OCI-LY7 (cell line): ENCODE measurements around the gene MYT1. TPM values are rescaled to one million over a fixed set of nuclear protein-coding genes. Genes with fewer than 3 reads are reported as not detected.

ENCODE experiments used
- BruUV-seq: library from RNA; stranded (reverse); fragments of 400-500 nt; replicated peaks from 2 replicates; lab custom pipeline; 2021; lab: Mats Ljungman, UMichigan
- CTCF ChIA-PET: fragments of 300-600 bp; sonication (Branson Sonifier 250); formaldehyde crosslinking; loops from one replicate; lab custom pipeline; 2022; ENCODE audit warnings: antibody characterized with exemption; ENCODE audit not compliant: unreplicated experiment; lab: Charles Lee
- POLR2A ChIA-PET: fragments of 300-600 bp; sonication (Branson Sonifier 250); formaldehyde crosslinking; loops from one replicate; lab custom pipeline; 2022; ENCODE audit warnings: antibody characterized with exemption; lab: Charles Lee
- DNase-seq: peaks from one replicate; pipeline ENCODE4 v3.0.0-alpha.2; 2015; ENCODE audit warnings: low spot score
- H2AFZ ChIP-seq: fragments of 200-600 bp; sonication (generic), shearing (Covaris generic); 2 replicates; pipeline ENCODE4 v1.6.1; 2014; ENCODE audit warnings: mild to moderate bottlenecking, antibody characterized with exemption, low read length, moderate library complexity
- H3K27ac ChIP-seq: fragments of 200-600 bp; sonication (generic); 2 replicates; pipeline ENCODE4 v1.5.1; 2014; ENCODE audit warnings: mixed run types, low read depth, mild to moderate bottlenecking, moderate library complexity, low read length, inconsistent platforms; ENCODE audit not compliant: poor library complexity, severe bottlenecking
- H3K36me3 ChIP-seq: fragments of 200-600 bp; sonication (generic); 2 replicates; pipeline ENCODE4 v1.6.1; 2014; ENCODE audit warnings: mild to moderate bottlenecking, antibody characterized with exemption, low read length, moderate library complexity, mixed read lengths; ENCODE audit not compliant: insufficient read depth
- H3K4me1 ChIP-seq: fragments of 200-600 bp; sonication (generic); 2 replicates; pipeline ENCODE4 v1.5.1; 2014; ENCODE audit warnings: mild to moderate bottlenecking, low read length; ENCODE audit not compliant: insufficient read depth, poor library complexity, severe bottlenecking
- H3K4me2 ChIP-seq: fragments of 200-600 bp; sonication (generic); 2 replicates; pipeline ENCODE4 v1.6.1; 2014; ENCODE audit warnings: mild to moderate bottlenecking, low read length
- H3K4me3 ChIP-seq: fragments of 200-600 bp; sonication (generic); 2 replicates; pipeline ENCODE4 v1.5.1; 2014; ENCODE audit warnings: mild to moderate bottlenecking, low read depth, low read length; ENCODE audit not compliant: poor library complexity, severe bottlenecking
- H3K79me2 ChIP-seq: fragments of 200-600 bp; sonication (generic); 2 replicates; pipeline ENCODE4 v1.6.1; 2016; ENCODE audit warnings: low read depth, mild to moderate bottlenecking, low read length, moderate library complexity, mixed read lengths; ENCODE audit not compliant: insufficient read depth
- H3K9me2 ChIP-seq: fragments of 200-600 bp; sonication (generic); 2 replicates; pipeline ENCODE4 v1.6.1; 2016; ENCODE audit warnings: mild to moderate bottlenecking, low read length, mixed read lengths; ENCODE audit not compliant: insufficient read depth
- H3K9me3 ChIP-seq: fragments of 200-600 bp; sonication (generic); 2 replicates; pipeline ENCODE4 v1.6.1; 2014; ENCODE audit warnings: mild to moderate bottlenecking, mixed run types, low read length, mixed read lengths
- H4K20me1 ChIP-seq: fragments of 200-600 bp; sonication (generic); 2 replicates; pipeline ENCODE4 v1.6.1; 2014; ENCODE audit warnings: mild to moderate bottlenecking, antibody characterized with exemption, low read length, moderate library complexity, mixed read lengths; ENCODE audit not compliant: insufficient read depth
- CTCF ChIP-seq: fragments of 200-600 bp; sonication (generic); conservative IDR thresholded peaks from 2 replicates; pipeline ENCODE4 v1.5.1; 2014; ENCODE audit warnings: mild to moderate bottlenecking, antibody characterized with exemption, low read length, moderate library complexity, mixed read lengths
- EZH2phosphoT487 ChIP-seq: fragments of 200-600 bp; sonication (generic); IDR thresholded peaks from 2 replicates; pipeline ENCODE4 v1.6.1; 2018; ENCODE audit warnings: low read depth, borderline replicate concordance, mild to moderate bottlenecking, mixed run types, antibody characterized with exemption, low read length, moderate library complexity, mixed read lengths
- intact Hi-C: fragments of 100-400 bp; cut with micrococcal nuclease; formaldehyde crosslinking; loops from one replicate; pipeline ENCODE4 v1.10.0; 2022; ENCODE audit not compliant: unreplicated experiment
- total RNA-seq, 2 experiments: library from RNA; depleted of rRNA in 1 of 2; stranded (reverse); fragments of >200 nt in 1 of 2; shearing (Covaris generic) in 1 of 2; gene quantifications; 2 replicates each; pipeline ENCODE4 v1.2.3, GENCODE V29; 2014 to 2022

The MYT1 gene
- total RNA-seq, 2 experiments from 2014 or later, result 0.32 to 0.95 TPM

GRCh38 chr20:64156136-64156885 is 7.9 kb upstream of the MYT1 start:
- Histone ChIP-seq H3K9me3 (no peaks in the 10 kb centered on the region), H2AFZ (no peak overlapping the region), H3K4me1 (no peaks in the 10 kb centered on the region), H3K36me3 (no peaks in the 10 kb centered on the region), H4K20me1 (no peaks in the 10 kb centered on the region), H3K27ac (no peak overlapping the region), H3K4me3 (no peak overlapping the region), H3K9me2 (no peaks in the 10 kb centered on the region), H3K79me2 (no peaks in the 10 kb centered on the region), H3K4me2 (no peak overlapping the region)
- DNase-seq, result no peak
- TF ChIP-seq EZH2phosphoT487, result no peak
- BruUV-seq, result no TSS peak
- intact Hi-C loops, result no loop called here
- CTCF ChIA-PET, result no interaction called here
- POLR2A ChIA-PET, result interaction anchor here (0.5 kb wide), 1 partner anchor 14 kb away, joined by 4 read pairs; no protein-coding TSS in a partner anchor

- no peak overlapping the region for H3K4me2 ChIP-seq
- H3K4me1 ChIP-seq, result no peaks in the 10 kb centered on the region
- ChIA-PET CTCF (no interaction called here), POLR2A (interaction anchor here (0.5 kb wide), 1 partner anchor 15 kb away, joined by 4 read pairs; no protein-coding TSS in a partner anchor)
- H3K4me3 ChIP-seq, result no peak overlapping the region
- no peaks in the 10 kb centered on the region for H3K36me3 ChIP-seq
- H4K20me1 ChIP-seq, result no peaks in the 10 kb centered on the region
- intact Hi-C loops, result no loop called here
- no peaks in the 10 kb centered on the region for H3K79me2 ChIP-seq
- H3K9me3 ChIP-seq, result no peaks in the 10 kb centered on the region
- H3K27ac ChIP-seq, result no peak overlapping the region
- TF ChIP-seq EZH2phosphoT487, result no peak
- TF ChIP-seq CTCF, result no peak
- no peak for DNase-seq
- no peaks in the 10 kb centered on the region for H3K9me2 ChIP-seq
- BruUV-seq, result no TSS peak
- no peak overlapping the region for H2AFZ ChIP-seq
Observed at GRCh38 chr20:64156886-64157875, 7.1 kb upstream of the MYT1 start.

GRCh38 chr20:64157878-64158277 is 6.4 kb upstream of the MYT1 start:
- Histone ChIP-seq H3K4me3 (no peak overlapping the region), H3K4me1 (no peaks in the 10 kb centered on the region), H3K9me3 (no peaks in the 10 kb centered on the region), H2AFZ (no peak overlapping the region), H3K27ac (no peak overlapping the region), H3K36me3 (no peaks in the 10 kb centered on the region), H3K9me2 (no peaks in the 10 kb centered on the region), H3K79me2 (no peaks in the 10 kb centered on the region), H4K20me1 (no peaks in the 10 kb centered on the region), H3K4me2 (no peak overlapping the region)
- intact Hi-C loops, result no loop called here
- CTCF ChIA-PET, result no interaction called here
- POLR2A ChIA-PET, result no interaction called here
- no TSS peak for BruUV-seq
- no peak for TF ChIP-seq EZH2phosphoT487
- TF ChIP-seq CTCF, result no peak
- DNase-seq, result no peak
